Left lung (tissue), 10 donors: ENCODE measurements around the gene ORC6. TPM values are rescaled to one million over a fixed set of nuclear protein-coding genes. Genes with fewer than 3 reads are reported as not detected.

Experiments
- ATAC-seq: fragments of 200-7000 bp; cut with Tn5 transposase; one replicate; pipeline ENCODE4 v1.9.1; 2020; ENCODE audit warnings: moderate library complexity
- DNase-seq, 4 donors: peaks; one replicate each; pipeline ENCODE4 v3.0.0-alpha.2; 2013 to 2020
- H3K27ac ChIP-seq, 2 donors: fragments of 200-600 bp; sonication (generic) in 1 of 2; one replicate each; pipeline versions ENCODE4 v1.5.0 to v1.8.0; 2020 to 2021
- H3K27me3 ChIP-seq, 2 donors: fragments of 200-600 bp; sonication (generic) in 1 of 2; one replicate each; pipeline versions ENCODE4 v1.5.0 to v1.8.0; 2020 to 2021
- H3K36me3 ChIP-seq, 2 donors: fragments of 200-600 bp; sonication (generic) in 1 of 2; one replicate each; pipeline versions ENCODE4 v1.5.0 to v1.8.0; 2020 to 2021
- H3K4me1 ChIP-seq, 2 donors: fragments of 200-600 bp; one replicate each; pipeline ENCODE4 v1.8.0; 2021
- H3K4me3 ChIP-seq, 2 donors: fragments of 200-600 bp; sonication (generic) in 1 of 2; one replicate each; pipeline versions ENCODE4 v1.5.0 to v1.8.0; 2020 to 2021; ENCODE audit warnings: mild to moderate bottlenecking in 1 of 2
- H3K9me3 ChIP-seq, 2 donors: fragments of 200-600 bp; sonication (generic) in 1 of 2; one replicate each; pipeline versions ENCODE4 v1.5.0 to v1.8.0; 2020 to 2021
- CTCF ChIP-seq, 2 donors: fragments of 200-600 bp; sonication (generic) in 1 of 2; IDR thresholded peaks; one replicate each; pipeline versions ENCODE4 v1.5.0 to v1.8.0; 2021; ENCODE audit warnings: antibody characterized with exemption in 2 of 2
- intact Hi-C, 2 donors: fragments of 100-400 bp; cut with DNase I; formaldehyde crosslinking; loops; one replicate each; pipeline versions ENCODE4 v1.11.2 to v1.14.2; 2022
- polyA plus RNA-seq, 6 donors: library from polyadenylated mRNA; unstranded; fragments of 120-200 nt; gene quantifications; one replicate each; pipeline ENCODE4 v1.2.1, GENCODE V29; 2013; ENCODE audit not compliant: insufficient read length in 6 of 6
- total RNA-seq, 2 donors: library from RNA; stranded (reverse); fragmentation: NEBNext Ultra II Directional; extraction: Animal tissue kit (Norgen Biotek cat#: 25700); gene quantifications; one replicate each; pipeline ENCODE4 v1.2.1, GENCODE V29; 2021
- donor health status: DM: no; HTN: yes; CAD: no.
- donor health status: DM: no; HTN: no; CAD: no.

ORC6 gene
- total and polyA plus RNA-seq, 8 donors = 7.4 to 31.6 (median 25.1) TPM

- no peaks in the 10 kb centered on the region for H3K27me3 ChIP-seq
- no peaks in the 10 kb centered on the region for H3K36me3 ChIP-seq
- H3K4me1 ChIP-seq = peaks cover 14 to 45% of the 10 kb centered on the region in 2 donors
- H3K4me3 ChIP-seq = peak overlapping the region; percentile 86 to 87
- intact Hi-C loops = no loop called here
- no peak for ATAC-seq
- no peaks in the 10 kb centered on the region for H3K9me3 ChIP-seq
- peak overlapping the region in 1 of 2 donors; percentile 93 for H3K27ac ChIP-seq
- no peak for TF ChIP-seq CTCF (IDR thresholded peaks at IDR 0.05)
- peak in 3 of 4 donors; percentile 7 to 64 (median 58) for DNase-seq
Measured at GRCh38 chr16:46690281-46691178, 1.1 kb downstream of the ORC6 start.

DNA sequence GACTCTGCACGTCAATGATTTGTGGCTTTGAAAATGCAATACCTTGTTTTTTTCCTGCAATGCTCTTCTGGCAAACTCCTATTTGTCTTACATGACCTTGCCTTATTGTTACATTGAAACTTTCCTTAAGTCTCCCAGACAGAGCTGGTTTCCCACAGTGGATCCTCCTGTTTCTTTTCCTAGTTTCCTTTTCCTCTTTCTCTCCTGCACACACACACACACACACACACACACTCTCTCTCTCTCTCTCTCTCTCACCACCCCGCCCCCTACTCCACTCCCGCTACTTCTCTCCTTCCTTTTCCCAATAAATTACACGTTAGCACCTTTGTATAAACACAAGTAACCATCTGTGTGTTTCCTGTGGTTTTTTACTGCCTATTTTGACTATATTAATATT, 2.3 kb downstream of the ORC6 start:
- Histone ChIP-seq H3K9me3 (no peaks in the 10 kb centered on the region), H3K27me3 (no peaks in the 10 kb centered on the region), H3K4me1 (peaks cover 11 to 34% of the 10 kb centered on the region in 2 donors), H3K4me3 (no peak overlapping the region), H3K27ac (no peak overlapping the region), H3K36me3 (no peaks in the 10 kb centered on the region)
- DNase-seq (no peak), ATAC-seq (no peak)
- intact Hi-C loops = no loop called here
- TF ChIP-seq CTCF (IDR thresholded peaks at IDR 0.05) = no peak

GRCh38 chr16:46693598-46693997, 4.1 kb downstream of the ORC6 start:
- H3K9me3 ChIP-seq = no peaks in the 10 kb centered on the region
- H3K4me1 ChIP-seq = peaks cover 11 to 20% of the 10 kb centered on the region in 2 donors
- no peak overlapping the region for H3K4me3 ChIP-seq
- no peak overlapping the region for H3K27ac ChIP-seq
- H3K36me3 ChIP-seq = no peaks in the 10 kb centered on the region
- no peak for TF ChIP-seq CTCF (IDR thresholded peaks at IDR 0.05)
- ATAC-seq (no peak), DNase-seq (no peak)
- H3K27me3 ChIP-seq = no peaks in the 10 kb centered on the region
- intact Hi-C loops = no loop called here

DNA sequence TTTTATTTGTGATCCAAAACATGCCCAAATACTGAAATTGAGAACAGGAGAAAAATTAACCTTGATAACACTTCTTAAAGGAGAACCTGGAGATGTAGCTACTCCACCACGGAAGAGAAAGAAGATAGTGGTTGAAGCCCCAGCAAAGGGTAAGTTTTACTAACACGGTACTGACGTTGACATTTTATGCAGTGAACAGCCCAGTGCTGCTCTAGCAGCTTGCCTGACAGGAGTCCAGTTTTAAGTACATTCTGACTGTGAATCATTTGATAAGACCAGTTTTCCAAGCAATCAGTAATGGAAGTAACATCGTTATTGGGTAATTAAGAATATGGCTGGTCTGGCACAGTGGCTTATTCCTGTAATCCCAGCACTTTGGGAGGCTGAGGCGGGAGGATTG, 6.5 kb downstream of the ORC6 start:
- no peaks in the 10 kb centered on the region for H3K9me3 ChIP-seq
- peaks cover 2 to 5% of the 10 kb centered on the region in 2 donors for H3K4me1 ChIP-seq
- H3K36me3 ChIP-seq = no peaks in the 10 kb centered on the region
- H3K27ac ChIP-seq = no peak overlapping the region
- no peak for TF ChIP-seq CTCF (IDR thresholded peaks at IDR 0.05)
- H3K4me3 ChIP-seq = no peak overlapping the region
- no peak for DNase-seq
- intact Hi-C loops = no loop called here
- ATAC-seq = no peak
- no peaks in the 10 kb centered on the region for H3K27me3 ChIP-seq

GRCh38 chr16:46696957-46697356, 7.5 kb downstream of the ORC6 start:
- no peak for TF ChIP-seq CTCF (IDR thresholded peaks at IDR 0.05)
- Histone ChIP-seq H3K4me3 (no peak overlapping the region), H3K4me1 (no peaks in the 10 kb centered on the region), H3K9me3 (no peaks in the 10 kb centered on the region), H3K36me3 (no peaks in the 10 kb centered on the region), H3K27ac (no peak overlapping the region), H3K27me3 (no peaks in the 10 kb centered on the region)
- intact Hi-C loops = no loop called here
- peak; percentile 92 for ATAC-seq
- no peak for DNase-seq
